GM12874 (cell line): ENCODE measurements around the gene SECISBP2.
A peak's percentile ranks its signal among the peaks of the same experiment; 100 is the strongest.

Experiments
- CTCF ChIP-seq: IDR thresholded peaks from 2 replicates; pipeline ENCODE4 v1.5.1; 2011; ENCODE audit warnings: low read depth, mild to moderate bottlenecking, control low read depth, low read length, moderate library complexity; ENCODE audit not compliant: insufficient read depth

SECISBP2 gene

DNA sequence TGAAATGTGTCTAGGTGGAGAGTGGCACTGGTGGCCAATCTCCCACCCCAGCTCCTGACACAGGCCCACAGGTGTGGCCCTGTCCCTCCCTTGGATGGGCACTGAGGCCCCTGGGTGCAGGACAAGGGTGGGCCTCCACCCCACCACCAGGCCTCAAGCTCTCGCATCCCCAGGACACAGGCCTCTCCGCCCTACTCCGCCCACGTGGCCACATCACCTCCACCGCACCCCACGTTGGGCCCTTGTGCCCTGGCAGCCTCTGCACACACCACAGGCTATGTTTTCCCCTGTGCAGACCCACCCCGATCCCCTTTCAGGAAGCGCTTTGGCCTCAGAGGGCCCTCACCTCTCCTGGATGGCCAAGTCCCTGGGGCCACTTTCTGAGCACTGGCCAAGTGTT, 54.7 kb downstream of the SECISBP2 start:
- TF ChIP-seq CTCF, result no peak

- TF ChIP-seq CTCF, result no peak
Observed at GRCh38 chr9:89374176-89374575, 55.9 kb downstream of the SECISBP2 start.

- TF ChIP-seq CTCF, result peak; percentile 22; the same call in 1 of the 2 replicates
Observed at GRCh38 chr9:89375191-89375760, 57.0 kb downstream of the SECISBP2 start.

GRCh38 chr9:89376286-89376685, 58.0 kb downstream of the SECISBP2 start:
- TF ChIP-seq CTCF, result no peak

GRCh38 chr9:89376741-89377351, 58.5 kb downstream of the SECISBP2 start:
- no peak for TF ChIP-seq CTCF

- TF ChIP-seq CTCF, result no peak
Observed at GRCh38 chr9:89377411-89377810, 59.1 kb downstream of the SECISBP2 start.

- TF ChIP-seq CTCF, result no peak
Observed at GRCh38 chr9:89378541-89378940, 60.2 kb downstream of the SECISBP2 start.

DNA sequence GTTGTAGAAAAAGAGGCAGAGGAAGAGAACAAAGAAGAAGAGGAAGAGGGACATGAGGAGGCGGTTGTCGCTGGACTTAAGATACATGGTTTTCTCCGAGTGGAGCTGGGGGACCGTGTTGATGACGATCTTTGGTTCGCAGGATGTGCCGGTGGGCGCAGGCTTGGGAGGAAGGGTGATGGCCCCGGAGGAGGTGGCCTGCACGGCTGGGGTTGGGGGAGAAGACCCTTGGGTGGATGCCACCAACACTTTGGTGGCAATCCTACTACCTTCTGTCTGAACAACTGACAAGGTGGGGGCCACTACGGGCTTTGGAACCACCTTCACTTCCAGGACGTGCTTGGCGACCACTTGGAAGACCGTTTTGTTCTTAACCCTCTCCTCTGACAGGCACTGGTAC, 60.7 kb downstream of the SECISBP2 start:
- no peak for TF ChIP-seq CTCF
